ENCODE data around the gene WASHC4. TPM values are rescaled to one million over a fixed set of nuclear protein-coding genes. Genes with fewer than 3 reads are reported as not detected.

The WASHC4 gene
- total RNA-seq, 1 experiment from 2014 or later: 46.9 TPM

- H3K27ac ChIP-seq (ENCODE audit: low read length): no peak overlapping the region
- TF ChIP-seq CTCF (conservative IDR thresholded peaks at IDR 0.05; ENCODE audit: low read depth, low read length): no peak
- no peak for TF ChIP-seq EZH2phosphoT487 (IDR thresholded peaks at IDR 0.05; ENCODE audit: borderline replicate concordance, low read length)
- TF ChIP-seq EZH2 (IDR thresholded peaks at IDR 0.05; ENCODE audit: low read length, unreplicated experiment): no peak
- no peaks in the 10 kb centered on the region for H3K79me2 ChIP-seq (ENCODE audit: low read length)
- BruUV-seq (replicated peaks): no TSS peak
- H3K36me3 ChIP-seq (ENCODE audit: low read depth, low read length): no peaks in the 10 kb centered on the region
- H3K9ac ChIP-seq (ENCODE audit: low read length): no peak overlapping the region
- no peak overlapping the region for H3K4me3 ChIP-seq (ENCODE audit: low read length)
- no peak for ATAC-seq
- no peaks in the 10 kb centered on the region for H3K9me3 ChIP-seq (ENCODE audit: low read length)
- H3K9me2 ChIP-seq (replicated peaks; ENCODE audit: low read length): no peaks in the 10 kb centered on the region
- H4K20me1 ChIP-seq (ENCODE audit: low read length): no peaks in the 10 kb centered on the region
- H2AFZ ChIP-seq (ENCODE audit: low read length): no peak overlapping the region
- no peak overlapping the region for H3K4me2 ChIP-seq (ENCODE audit: low read length)
- peaks cover 5% of the 10 kb centered on the region for H3K4me1 ChIP-seq (ENCODE audit: insufficient read depth, low read length)
- ChIA-PET CTCF (no interaction called here), POLR2A (ENCODE audit: unreplicated experiment) (no interaction called here)
- no peaks in the 10 kb centered on the region for H3F3A ChIP-seq (ENCODE audit: low read length, unreplicated experiment)
- intact Hi-C loops (cut with micrococcal nuclease): no loop called here
- DNase-seq: no peak
- H3K27me3 ChIP-seq (ENCODE audit: low read length): no peaks in the 10 kb centered on the region
Observed at GRCh38 chr12:105078712-105079570, 28.6 kb upstream of the WASHC4 start.

- Histone ChIP-seq H2AFZ (ENCODE audit: low read length) (no peak overlapping the region), H3K9ac (ENCODE audit: low read length) (no peak overlapping the region), H3K36me3 (ENCODE audit: low read depth, low read length) (no peaks in the 10 kb centered on the region), H4K20me1 (ENCODE audit: low read length) (no peaks in the 10 kb centered on the region), H3K4me2 (ENCODE audit: low read length) (no peak overlapping the region), H3F3A (ENCODE audit: low read length, unreplicated experiment) (no peaks in the 10 kb centered on the region), H3K27me3 (ENCODE audit: low read length) (no peaks in the 10 kb centered on the region), H3K4me3 (ENCODE audit: low read length) (no peak overlapping the region), H3K9me2 (replicated peaks; ENCODE audit: low read length) (no peaks in the 10 kb centered on the region), H3K9me3 (ENCODE audit: low read length) (no peaks in the 10 kb centered on the region), H3K27ac (ENCODE audit: low read length) (no peak overlapping the region), H3K4me1 (ENCODE audit: insufficient read depth, low read length) (peaks cover 7% of the 10 kb centered on the region), H3K79me2 (ENCODE audit: low read length) (no peaks in the 10 kb centered on the region)
- DNase-seq (no peak), ATAC-seq (no peak)
- ChIA-PET POLR2A (ENCODE audit: unreplicated experiment) (no interaction called here), CTCF (no interaction called here)
- intact Hi-C loops (cut with micrococcal nuclease): no loop called here
- TF ChIP-seq EZH2phosphoT487 (IDR thresholded peaks at IDR 0.05; ENCODE audit: borderline replicate concordance, low read length): no peak
- no peak for TF ChIP-seq CTCF (conservative IDR thresholded peaks at IDR 0.05; ENCODE audit: low read depth, low read length)
- no peak for TF ChIP-seq EZH2 (IDR thresholded peaks at IDR 0.05; ENCODE audit: low read length, unreplicated experiment)
- BruUV-seq (replicated peaks): no TSS peak
Observed at GRCh38 chr12:105083031-105083430, 24.5 kb upstream of the WASHC4 start.

- POLR2A ChIA-PET (ENCODE audit: unreplicated experiment): interaction anchor here (0.7 kb wide), 1 partner anchor 945 kb away, joined by 3 read pairs; the partner anchor contains the start of gene NFYB
- Histone ChIP-seq H3K79me2 (ENCODE audit: low read length) (no peaks in the 10 kb centered on the region), H3K36me3 (ENCODE audit: low read depth, low read length) (no peaks in the 10 kb centered on the region), H3K4me3 (ENCODE audit: low read length) (peak overlapping the region; percentile 66), H2AFZ (ENCODE audit: low read length) (peak overlapping the region; percentile 83), H3K27ac (ENCODE audit: low read length) (no peak overlapping the region), H3F3A (ENCODE audit: low read length, unreplicated experiment) (no peaks in the 10 kb centered on the region), H3K9me3 (ENCODE audit: low read length) (no peaks in the 10 kb centered on the region), H3K27me3 (ENCODE audit: low read length) (no peaks in the 10 kb centered on the region), H3K4me2 (ENCODE audit: low read length) (peak overlapping the region; percentile 79), H3K4me1 (ENCODE audit: insufficient read depth, low read length) (peaks cover 7% of the 10 kb centered on the region), H3K9me2 (replicated peaks; ENCODE audit: low read length) (no peaks in the 10 kb centered on the region), H4K20me1 (ENCODE audit: low read length) (no peaks in the 10 kb centered on the region), H3K9ac (ENCODE audit: low read length) (peak overlapping the region; percentile 41; the same call in 1 of the 2 replicates)
- ATAC-seq (peak; percentile 24), DNase-seq (no peak)
- CTCF ChIA-PET: no interaction called here
- intact Hi-C loops (cut with micrococcal nuclease): no loop called here
- no TSS peak for BruUV-seq (replicated peaks)
- TF ChIP-seq CTCF (conservative IDR thresholded peaks at IDR 0.05; ENCODE audit: low read depth, low read length) (no peak), EZH2phosphoT487 (IDR thresholded peaks at IDR 0.05; ENCODE audit: borderline replicate concordance, low read length) (no peak), EZH2 (IDR thresholded peaks at IDR 0.05; ENCODE audit: low read length, unreplicated experiment) (no peak)
Observed at GRCh38 chr12:105083551-105084105, 23.9 kb upstream of the WASHC4 start.
